LNCAP (cell line): ENCODE data around the gene CCDC183.

Experiments used
- CTCF ChIP-seq: fragments of 450-650 bp; IDR thresholded peaks from 2 replicates; pipeline ENCODE4 v1.5.1; 2017; ENCODE audit warnings: mild to moderate bottlenecking

The CCDC183 gene

GRCh38 chr9:136803551-136804508 lies 7.7 kb downstream of the CCDC183 start:
- no peak for TF ChIP-seq CTCF

- TF ChIP-seq CTCF = no peak
These were observed 8.5 kb downstream of the CCDC183 start for GRCh38 chr9:136804509-136805206.

GRCh38 chr9:136805207-136805740 lies 9.1 kb downstream of the CCDC183 start:
- no peak for TF ChIP-seq CTCF

- TF ChIP-seq CTCF = no peak
These were observed 9.9 kb downstream of the CCDC183 start for GRCh38 chr9:136806067-136806466.

GRCh38 chr9:136806631-136807201 lies 10.6 kb downstream of the CCDC183 start:
- TF ChIP-seq CTCF = no peak

- no peak for TF ChIP-seq CTCF
These were observed 11.3 kb downstream of the CCDC183 start, which contains the start of gene RABL6 for GRCh38 chr9:136807281-136808074. Gene RABL6 (plus strand): TSS chr9:136807948. CDS start chr9:136808197, 249 bp downstream.
